ENCODE measurements around the gene ZNF598.
"Not testable (repeated sequence)": the region's sequence is repeated elsewhere in the genome, so short reads cannot be mapped to it uniquely, and the experiment has no call there.

The ZNF598 gene

GRCh38 chr16:1974157-1975070, 35.2 kb downstream of the ZNF598 start:
- no peak for DNase-seq

GRCh38 chr16:1973461-1974156, 36.0 kb downstream of the ZNF598 start:
- DNase-seq = no peak

GRCh38 chr16:1972490-1972877, 37.1 kb downstream of the ZNF598 start:
- no peak for DNase-seq

DNA sequence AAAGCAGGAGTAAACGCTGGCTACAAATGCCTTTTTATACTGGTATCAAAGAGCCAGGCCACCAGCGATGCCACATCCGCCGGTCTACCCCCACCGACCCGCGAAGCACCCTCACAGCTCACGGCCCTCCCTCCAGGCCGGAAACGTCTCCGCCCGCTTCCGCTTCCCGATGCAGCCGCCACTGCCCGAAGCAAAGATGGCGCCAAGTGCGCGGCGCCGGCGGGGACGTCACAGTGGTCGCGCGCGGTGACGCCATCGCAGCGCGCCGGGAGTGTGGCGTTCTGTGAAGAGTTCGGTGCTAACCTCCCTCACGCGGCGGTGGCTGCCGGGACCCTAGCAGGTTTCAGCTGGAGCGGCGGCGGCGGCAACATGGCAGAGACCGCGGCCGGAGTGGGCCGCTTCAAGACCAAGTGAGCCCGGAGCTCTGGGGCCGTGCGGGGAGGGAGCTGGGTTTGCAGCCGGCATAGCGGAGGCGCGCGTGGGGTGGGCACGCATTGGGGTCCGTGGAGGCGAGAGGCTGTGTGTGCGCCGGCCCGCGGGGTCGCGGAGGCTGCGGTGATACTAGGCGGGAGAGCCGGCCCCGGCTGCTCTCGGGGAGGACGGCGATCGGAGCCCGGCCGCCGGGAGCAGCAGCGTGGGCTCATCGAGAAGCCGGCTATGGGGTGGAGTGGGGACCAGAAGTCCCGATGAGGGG, 37.7 kb downstream of the ZNF598 start, which contains the start of gene TBL3:
TSS of gene TBL3 (plus strand) at position 258 of the 694 bp plus-strand sequence. CDS start at position 370, 112 bp downstream.
- peak; percentile 90 for DNase-seq

DNA sequence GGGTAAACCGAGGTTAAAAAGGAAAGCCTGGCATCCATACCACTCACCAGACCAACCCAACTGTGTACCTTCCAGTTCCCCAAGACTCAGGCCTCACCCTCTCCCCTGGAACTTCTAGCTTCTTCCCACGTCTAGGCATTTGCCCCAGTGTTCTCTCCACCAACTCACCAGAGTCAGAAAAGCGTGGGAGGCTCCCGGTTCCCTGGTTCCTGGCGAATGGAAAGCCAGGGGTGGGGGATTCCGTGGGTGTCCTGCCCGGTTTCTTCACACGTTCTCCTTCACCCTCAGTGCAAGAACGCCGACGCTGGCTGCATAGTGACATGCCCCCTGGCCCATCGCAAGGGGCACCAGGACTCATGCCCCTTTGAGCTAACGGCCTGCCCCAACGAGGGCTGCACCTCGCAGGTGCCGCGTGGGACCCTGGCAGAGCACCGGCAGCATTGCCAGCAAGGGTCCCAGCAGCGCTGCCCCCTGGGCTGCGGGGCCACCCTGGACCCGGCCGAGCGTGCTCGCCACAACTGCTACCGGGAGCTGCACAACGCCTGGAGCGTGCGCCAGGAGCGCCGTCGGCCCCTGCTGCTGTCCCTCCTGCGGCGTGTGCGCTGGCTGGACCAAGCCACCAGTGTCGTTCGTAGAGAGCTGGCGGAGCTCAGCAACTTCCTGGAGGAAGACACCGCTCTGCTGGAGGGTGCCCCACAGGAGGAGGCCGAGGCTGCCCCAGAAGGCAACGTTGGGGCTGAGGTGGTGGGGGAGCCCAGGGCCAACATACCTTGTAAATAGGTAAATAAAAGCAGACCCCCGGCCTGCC, 41.3 kb downstream of the ZNF598 start:
- DNase-seq = no peak

DNA sequence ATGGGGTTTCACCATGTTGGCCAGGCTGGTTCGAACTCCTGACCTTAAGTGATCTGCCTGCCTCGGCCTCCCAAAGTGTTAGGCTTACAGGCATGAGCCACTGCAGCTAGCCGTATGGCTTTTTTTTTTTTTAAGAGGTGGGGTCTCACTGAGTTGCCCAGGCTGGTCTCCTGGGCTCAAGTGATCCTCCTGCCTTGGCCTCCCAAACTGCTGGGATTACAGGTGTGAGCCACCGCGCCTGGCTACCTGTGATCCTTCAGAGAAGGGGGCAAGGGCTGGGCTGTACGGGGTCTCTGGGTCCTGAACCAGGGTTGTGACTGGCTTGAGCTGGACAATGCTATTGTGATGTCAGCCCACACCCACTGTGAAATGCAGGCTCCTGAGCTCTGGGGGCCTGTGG, 43.2 kb downstream of the ZNF598 start, which contains the start of gene RNF151:
TSS of gene RNF151 (plus strand) at position 397 of the 400 bp plus-strand sequence. CDS start 26 bp downstream, outside the sequence.
- DNase-seq = no peak

- no peak for DNase-seq
Measured at GRCh38 chr16:1965396-1966001, 44.1 kb downstream of the ZNF598 start.

- DNase-seq = peak; percentile 97
Measured at GRCh38 chr16:1964506-1965395, 44.9 kb downstream of the ZNF598 start, which contains the start of gene RPS2. Gene RPS2, minus strand, starts transcription at chr16:1964826. Its CDS starts 201 bp downstream, at chr16:1964625.

- no peak for DNase-seq
Measured at GRCh38 chr16:1963806-1964505, 45.7 kb downstream of the ZNF598 start.

DNA sequence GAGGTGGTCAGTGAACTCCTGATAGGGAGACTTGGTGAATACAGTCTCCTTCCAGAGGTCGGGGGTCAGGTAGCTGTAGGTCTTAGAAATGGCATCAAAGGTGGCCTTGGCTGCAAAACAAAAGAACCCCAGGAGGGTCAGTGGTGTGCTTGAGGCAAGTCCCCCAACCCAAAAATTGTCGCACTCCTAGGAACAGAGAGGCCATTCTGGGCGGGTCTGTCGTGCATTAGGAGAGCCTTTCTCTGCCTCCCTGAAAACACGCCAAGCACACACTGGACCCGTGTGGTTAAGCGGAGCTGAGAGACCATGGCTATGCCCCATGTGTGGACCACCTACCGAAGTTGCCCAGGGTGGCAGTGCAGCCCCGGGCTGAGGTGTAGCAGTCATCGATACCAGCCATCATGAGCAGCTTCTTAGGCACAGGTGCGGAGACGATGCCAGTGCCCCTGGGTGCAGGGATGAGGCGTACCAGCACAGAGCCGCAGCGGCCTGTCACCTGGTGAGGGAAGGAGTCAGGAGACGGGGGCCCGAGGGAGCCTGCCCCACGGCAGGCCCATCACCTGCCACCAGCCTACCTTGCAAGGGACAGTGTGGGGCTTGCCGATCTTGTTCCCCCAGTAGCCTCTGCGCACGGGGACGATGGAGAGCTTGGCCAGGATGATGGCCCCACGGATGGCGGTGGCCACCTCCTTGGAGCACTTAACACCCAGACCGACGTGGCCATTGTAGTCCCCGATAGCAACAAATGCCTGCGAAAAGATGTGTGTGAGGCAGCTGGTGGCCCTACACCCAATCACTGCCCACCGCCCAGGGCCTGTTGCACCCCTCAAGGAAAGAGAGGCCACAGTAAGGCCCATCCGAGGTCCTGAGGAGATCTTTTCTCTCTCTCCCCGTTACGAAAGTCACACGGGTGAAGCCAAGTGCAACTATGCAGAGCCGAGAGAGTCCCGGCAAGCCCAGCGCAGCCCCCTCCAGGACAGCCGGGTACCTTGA, 47.2 kb downstream of the ZNF598 start:
- DNase-seq = not testable (repeated sequence)

GRCh38 chr16:1961651-1962067, 48.0 kb downstream of the ZNF598 start:
- DNase-seq = no peak

DNA sequence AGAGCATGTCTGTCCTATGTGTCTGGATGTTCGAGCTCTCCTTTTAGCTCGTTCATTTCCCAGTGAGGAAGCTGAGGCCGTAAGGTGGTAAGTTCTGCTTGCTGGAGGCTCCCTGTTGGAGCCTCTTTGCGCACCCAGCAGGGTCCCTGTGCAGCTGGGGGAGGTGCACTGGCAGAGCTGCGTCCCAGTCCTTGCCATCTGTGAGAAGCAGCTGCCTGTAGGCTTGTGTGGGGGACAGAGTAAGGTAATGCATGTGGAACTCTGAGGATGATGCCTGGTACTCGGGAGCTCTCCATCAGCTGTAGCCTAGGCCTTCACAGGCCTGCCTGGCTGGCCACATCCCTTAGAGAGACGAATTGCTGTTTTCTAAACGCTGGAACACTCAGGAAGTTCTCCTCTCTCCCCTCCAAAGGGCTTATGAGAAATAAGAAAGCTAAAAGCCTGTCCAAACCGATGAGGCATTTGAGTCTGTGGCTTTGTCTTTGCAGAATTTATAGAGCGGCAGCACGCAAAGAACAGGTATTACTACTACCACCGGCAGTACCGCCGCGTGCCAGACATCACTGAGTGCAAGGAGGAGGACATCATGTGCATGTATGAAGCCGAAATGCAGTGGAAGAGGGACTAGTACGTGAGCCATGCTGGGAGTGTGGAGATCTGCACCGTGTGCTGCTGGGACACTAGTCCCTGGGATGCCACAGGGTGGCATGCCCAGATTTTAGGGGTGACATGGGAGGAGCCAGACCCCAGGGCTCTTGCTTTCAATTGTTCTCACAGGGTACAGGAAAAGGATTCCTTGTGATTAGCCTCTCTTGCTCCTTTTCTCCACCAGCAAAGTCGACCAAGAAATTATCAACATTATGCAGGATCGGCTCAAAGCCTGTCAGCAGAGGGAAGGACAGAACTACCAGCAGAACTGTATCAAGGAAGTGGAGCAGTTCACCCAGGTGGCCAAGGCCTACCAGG, 48.7 kb downstream of the ZNF598 start:
- no peak for DNase-seq

- DNase-seq = peak; percentile 82
Measured at GRCh38 chr16:1959269-1960039, 50.2 kb downstream of the ZNF598 start, which contains the start of gene NDUFB10. Gene NDUFB10, plus strand, starts transcription at chr16:1959538. Its CDS starts 87 bp downstream, at chr16:1959625.

GRCh38 chr16:1958715-1959268, 50.8 kb downstream of the ZNF598 start:
- no peak for DNase-seq

- not testable (repeated sequence) for DNase-seq
Measured at GRCh38 chr16:1958143-1958491, 51.5 kb downstream of the ZNF598 start.

Measured in NCI-H226 (cell line).